ENCODE data around the gene CCNL2.

DNA sequence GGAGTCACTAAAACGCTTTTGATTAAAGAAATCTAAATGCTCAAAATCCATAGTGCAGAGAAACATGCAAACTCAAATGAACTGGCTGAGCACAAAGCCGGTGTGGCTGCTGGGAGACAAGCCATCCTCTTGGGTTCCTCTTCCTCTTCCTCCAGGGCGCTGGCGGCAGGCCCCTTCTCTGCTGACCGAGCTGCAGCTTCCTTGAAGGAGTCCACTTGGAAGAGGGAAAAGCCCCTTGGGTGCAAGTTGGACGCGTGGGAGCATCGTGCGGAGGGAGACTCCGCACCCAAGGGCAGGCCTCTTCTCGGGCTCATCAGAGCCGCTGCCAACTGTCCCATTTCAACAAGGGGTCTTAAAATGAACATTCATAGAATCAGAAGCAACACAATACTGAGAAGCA, 7.9 kb downstream of the CCNL2 start:
- TF ChIP-seq, protein P1, sequence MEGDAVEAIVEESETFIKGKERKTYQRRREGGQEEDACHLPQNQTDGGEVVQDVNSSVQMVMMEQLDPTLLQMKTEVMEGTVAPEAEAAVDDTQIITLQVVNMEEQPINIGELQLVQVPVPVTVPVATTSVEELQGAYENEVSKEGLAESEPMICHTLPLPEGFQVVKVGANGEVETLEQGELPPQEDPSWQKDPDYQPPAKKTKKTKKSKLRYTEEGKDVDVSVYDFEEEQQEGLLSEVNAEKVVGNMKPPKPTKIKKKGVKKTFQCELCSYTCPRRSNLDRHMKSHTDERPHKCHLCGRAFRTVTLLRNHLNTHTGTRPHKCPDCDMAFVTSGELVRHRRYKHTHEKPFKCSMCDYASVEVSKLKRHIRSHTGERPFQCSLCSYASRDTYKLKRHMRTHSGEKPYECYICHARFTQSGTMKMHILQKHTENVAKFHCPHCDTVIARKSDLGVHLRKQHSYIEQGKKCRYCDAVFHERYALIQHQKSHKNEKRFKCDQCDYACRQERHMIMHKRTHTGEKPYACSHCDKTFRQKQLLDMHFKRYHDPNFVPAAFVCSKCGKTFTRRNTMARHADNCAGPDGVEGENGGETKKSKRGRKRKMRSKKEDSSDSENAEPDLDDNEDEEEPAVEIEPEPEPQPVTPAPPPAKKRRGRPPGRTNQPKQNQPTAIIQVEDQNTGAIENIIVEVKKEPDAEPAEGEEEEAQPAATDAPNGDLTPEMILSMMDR (IDR thresholded peaks at IDR 0.05): no peak
- TF ChIP-seq EZH2 (IDR thresholded peaks at IDR 0.05; ENCODE audit: borderline replicate concordance, insufficient read depth, low read depth, low read length, poor library complexity, severe bottlenecking): no peak
